Posterior cingulate gyrus (tissue), 11 donors: Measurements from ENCODE around the gene ABCB9.
A peak's percentile ranks its signal among the peaks of the same experiment; 100 is the strongest.

Experiments
- DNase-seq, 10 donors: peaks; one replicate each; pipeline versions ENCODE4 v3.0.0 to v3.0.0-alpha.2; 2020 to 2021; ENCODE audit warnings: mixed read lengths in 3 of 10
- intact Hi-C: fragments of 100-400 bp; cut with DNase I; formaldehyde crosslinking; loops from one replicate; pipeline ENCODE4 v1.15.1; 2023

Gene ABCB9

GRCh38 chr12:122969676-122970075 is 3.4 kb upstream of the ABCB9 start:
- no peak for DNase-seq
- intact Hi-C loops = no loop called here

- intact Hi-C loops = no loop called here
These were observed 1.8 kb upstream of the ABCB9 start for GRCh38 chr12:122968104-122968503.

DNA sequence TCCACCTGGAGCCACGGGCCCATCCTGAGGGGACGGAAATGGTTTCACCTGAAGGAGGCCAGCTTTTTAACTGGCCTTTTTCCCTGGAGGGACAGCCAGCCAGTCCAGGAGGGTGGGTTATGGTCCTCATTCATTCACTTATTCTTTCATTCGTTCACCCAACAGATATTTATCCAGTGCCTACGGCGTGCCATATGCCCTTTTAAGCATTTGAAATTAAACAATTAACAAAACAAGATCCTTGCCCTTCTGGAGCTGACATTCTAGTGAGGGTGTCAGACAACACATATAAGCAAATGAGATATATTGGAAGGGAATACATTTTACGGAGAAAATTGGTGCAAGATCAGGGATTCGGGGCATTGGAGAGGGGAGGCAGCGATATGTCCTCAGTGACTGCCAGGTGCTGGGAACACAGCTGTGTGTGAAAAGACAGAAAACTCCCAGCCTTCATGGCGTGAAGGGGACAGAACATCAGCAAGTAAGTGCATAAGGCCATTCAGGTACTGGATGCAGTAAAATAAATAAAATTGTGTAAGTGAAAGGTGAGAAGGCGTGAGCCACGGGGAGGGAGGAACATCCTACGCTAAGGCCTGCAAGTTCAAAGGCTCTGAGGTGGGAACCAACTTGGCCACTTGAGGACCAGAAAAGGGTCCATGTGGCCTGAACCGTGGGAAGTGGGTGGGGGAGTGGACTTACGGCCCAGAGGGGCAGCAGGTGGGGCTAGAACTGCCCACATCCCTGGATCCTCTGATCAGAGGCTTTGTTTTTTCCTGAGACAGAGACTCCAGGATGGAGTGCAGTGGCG is 684 bp upstream of the ABCB9 start:
- DNase-seq = no peak
- intact Hi-C loops = no loop called here

More at GRCh38 chr12:122968104-122968503, 1.8 kb upstream of the ABCB9 start:
- no peak for DNase-seq

DNA sequence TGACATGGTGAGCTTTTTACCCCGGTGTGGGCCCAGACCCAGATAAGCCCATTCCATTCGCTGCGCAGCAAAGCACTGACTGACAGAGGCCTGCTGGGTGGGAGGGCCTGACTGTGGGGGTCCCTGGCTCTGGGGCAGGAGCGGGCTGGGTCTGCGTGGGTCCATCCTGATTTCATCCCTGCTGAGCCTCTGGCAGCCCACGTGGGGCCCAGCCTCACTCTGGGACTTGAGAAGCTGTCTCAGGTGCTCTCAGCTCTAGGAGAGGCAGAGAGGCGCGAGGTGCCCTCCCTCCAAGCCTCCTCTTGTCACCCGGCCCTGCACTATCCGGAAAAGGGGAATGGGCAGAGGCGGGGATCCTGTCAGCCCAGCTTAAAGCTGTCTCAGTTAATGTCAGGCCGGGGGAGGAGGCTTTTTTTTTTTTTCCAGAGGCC is 927 bp downstream of the ABCB9 start:
- intact Hi-C loops = no loop called here
- DNase-seq = peak in 2 of 10 donors; percentile 77 to 85

- DNase-seq = no peak
- intact Hi-C loops = no loop called here
These were observed 1.6 kb downstream of the ABCB9 start for GRCh38 chr12:122964439-122965257.

- peak in 8 of 10 donors; percentile 65 to 96 (median 76) for DNase-seq
- intact Hi-C loops = no loop called here
These were observed 2.4 kb downstream of the ABCB9 start for GRCh38 chr12:122963941-122964265.

GRCh38 chr12:122961531-122962329 is 4.5 kb downstream of the ABCB9 start:
- no peak for DNase-seq
- intact Hi-C loops = no loop called here

DNA sequence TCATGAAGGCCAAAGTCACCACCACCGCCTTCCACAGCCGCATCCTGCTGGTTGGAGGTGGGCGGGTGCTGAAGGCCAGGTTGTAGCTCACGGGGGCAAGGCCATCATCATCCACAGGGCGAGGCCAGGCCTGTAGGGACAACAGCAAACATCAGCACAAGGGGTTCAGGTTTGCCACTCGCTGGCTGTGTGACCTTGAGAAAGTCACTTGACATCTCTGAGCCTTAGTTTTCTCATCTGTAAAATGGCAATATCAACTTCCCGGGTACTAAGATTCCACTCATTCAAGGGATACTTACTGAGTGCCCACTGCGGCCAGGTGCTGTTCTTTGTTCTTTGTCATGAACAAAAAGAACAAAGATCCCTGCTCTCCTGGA is 6.1 kb downstream of the ABCB9 start:
- DNase-seq = no peak
- intact Hi-C loops = no loop called here

- DNase-seq = no peak
- intact Hi-C loops = no loop called here
These were observed 6.6 kb downstream of the ABCB9 start for GRCh38 chr12:122959566-122960192.

DNA sequence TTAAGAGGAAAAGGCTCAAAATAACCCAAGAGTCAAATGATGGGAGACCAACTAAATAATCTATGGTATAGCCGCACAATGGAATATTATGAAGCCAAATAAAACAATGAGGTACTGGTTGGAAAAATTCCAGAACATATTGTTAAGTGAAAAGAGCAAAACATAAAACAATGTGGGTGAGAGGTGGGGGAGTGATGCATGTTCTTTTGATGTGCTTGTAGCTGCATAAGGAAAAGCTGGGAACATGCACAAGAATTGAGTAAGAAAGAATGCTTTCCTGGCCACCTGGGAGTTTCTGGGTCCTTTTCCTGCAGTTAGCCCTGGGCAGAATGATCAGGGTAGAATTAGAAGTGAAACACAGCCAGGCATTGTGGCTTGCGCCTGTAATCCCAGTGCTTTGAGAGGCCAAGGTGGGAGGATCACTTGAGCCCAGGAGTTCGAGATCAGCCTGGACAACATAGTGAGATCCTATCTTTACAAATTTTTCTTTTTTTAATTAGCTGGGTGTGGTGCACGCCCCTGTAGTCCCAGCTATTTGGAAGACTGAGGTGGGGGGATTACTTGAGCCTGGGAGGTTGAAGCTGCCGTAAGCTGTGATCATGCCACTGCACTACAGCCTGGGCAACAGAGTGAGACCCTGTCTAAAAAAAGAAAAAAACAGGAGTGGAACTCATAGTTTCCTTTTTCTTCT is 7.9 kb downstream of the ABCB9 start:
- DNase-seq = peak in 1 of 10 donors; percentile 40
- intact Hi-C loops = no loop called here

- DNase-seq = no peak
- intact Hi-C loops = no loop called here
These were observed 10.2 kb downstream of the ABCB9 start for GRCh38 chr12:122956035-122956434.

DNA sequence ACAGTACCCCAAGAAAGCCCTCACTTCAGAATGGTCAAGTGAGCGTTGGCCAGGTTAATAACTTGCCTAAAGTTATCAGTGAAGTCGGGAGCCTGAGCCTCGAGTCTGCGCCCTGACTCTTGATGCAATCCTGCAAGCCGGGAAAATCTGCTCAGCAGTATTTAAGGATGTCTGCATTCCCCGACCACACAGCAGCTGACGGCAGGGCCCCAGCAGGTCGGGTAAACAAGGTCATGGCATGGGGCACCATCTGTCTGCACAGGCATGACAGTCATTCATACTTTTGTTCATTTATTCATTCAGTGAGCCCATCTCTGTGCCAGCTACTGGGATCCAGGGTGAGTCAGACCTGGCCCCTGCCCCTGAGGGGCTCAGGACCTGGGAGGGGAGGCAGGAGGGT is 11.1 kb downstream of the ABCB9 start:
- DNase-seq = no peak
- intact Hi-C loops = no loop called here

GRCh38 chr12:122951979-122952892 is 14.0 kb downstream of the ABCB9 start:
- intact Hi-C loops = loop anchor here (2.0 to 5.0 kb wide), 3 partner anchors 70 to 157 kb away; no protein-coding TSS in a partner anchor
- peak; percentile 59 to 96 (median 82) for DNase-seq

DNA sequence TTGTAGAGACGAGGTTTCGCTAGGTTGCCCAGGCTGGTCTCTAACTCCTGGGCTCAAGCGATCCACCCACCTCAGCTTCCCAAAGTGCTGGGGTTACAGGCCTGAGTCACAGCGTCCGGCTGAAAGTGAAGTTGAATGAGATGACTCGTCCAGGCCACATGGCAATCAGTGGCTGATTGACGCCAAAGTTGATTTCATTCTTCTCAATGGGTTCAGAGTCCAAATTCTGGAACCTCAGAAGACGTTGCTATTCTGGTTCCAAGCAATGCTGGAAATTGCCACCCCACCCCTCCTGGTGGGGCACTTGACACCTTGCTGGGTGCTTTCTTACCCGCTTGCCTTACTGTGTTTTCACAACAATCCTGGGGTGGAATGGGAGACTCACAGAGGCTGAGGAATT is 14.9 kb downstream of the ABCB9 start:
- intact Hi-C loops = loop anchor here (5.0 kb wide), 2 partner anchors 69 to 89 kb away; no protein-coding TSS in a partner anchor
- DNase-seq = no peak

GRCh38 chr12:122949816-122950675 is 16.2 kb downstream of the ABCB9 start:
- no peak for DNase-seq
- intact Hi-C loops = loop anchor here (5.0 kb wide), 2 partner anchors 68 to 88 kb away; no protein-coding TSS in a partner anchor

GRCh38 chr12:122949405-122949804 is 16.9 kb downstream of the ABCB9 start:
- DNase-seq = no peak
- intact Hi-C loops = no loop called here

GRCh38 chr12:122948605-122949004 is 17.7 kb downstream of the ABCB9 start:
- intact Hi-C loops = no loop called here
- DNase-seq = no peak

GRCh38 chr12:122947352-122947792 is 18.9 kb downstream of the ABCB9 start:
- DNase-seq = peak in 1 of 10 donors; percentile 87

More at GRCh38 chr12:122947352-122947792, 18.9 kb downstream of the ABCB9 start:
- intact Hi-C loops = no loop called here
